Endodermal cell (in vitro differentiated cells): ENCODE data around the gene ZBTB8A. TPM values are rescaled to one million over a fixed set of nuclear protein-coding genes. Genes with fewer than 3 reads are reported as not detected.

Source experiments
- DNase-seq: peaks from one replicate; pipeline ENCODE4 v3.0.0-alpha.2; 2017
- H3K27ac ChIP-seq: 2 replicates; pipeline ENCODE4 v1.5.1; 2013; ENCODE audit warnings: mild to moderate bottlenecking, low read depth, low read length, moderate library complexity
- H3K27me3 ChIP-seq: 2 replicates; pipeline ENCODE4 v1.6.1; 2013; ENCODE audit warnings: mild to moderate bottlenecking, low read length, moderate library complexity; ENCODE audit not compliant: insufficient read depth, control insufficient read depth, poor library complexity, severe bottlenecking
- H3K36me3 ChIP-seq: 2 replicates; pipeline ENCODE4 v1.7.0; 2013; ENCODE audit warnings: mild to moderate bottlenecking, low read length, moderate library complexity; ENCODE audit not compliant: control insufficient read depth, insufficient read depth
- H3K4me1 ChIP-seq: one replicate; pipeline ENCODE4 v1.7.0; 2013; ENCODE audit warnings: low read length; ENCODE audit not compliant: control insufficient read depth, insufficient read depth
- H3K4me3 ChIP-seq: 2 replicates; pipeline ENCODE4 v1.5.1; 2013; ENCODE audit warnings: mild to moderate bottlenecking, low read length, moderate library complexity
- H3K9ac ChIP-seq: 2 replicates; pipeline ENCODE4 v1.6.1; 2013; ENCODE audit warnings: mild to moderate bottlenecking, low read length, moderate library complexity; ENCODE audit not compliant: poor library complexity, severe bottlenecking; ENCODE audit errors: extremely low read depth
- H3K9me3 ChIP-seq: 2 replicates; pipeline ENCODE4 v1.6.1; 2013; ENCODE audit warnings: mild to moderate bottlenecking, low read length, moderate library complexity; ENCODE audit not compliant: control insufficient read depth
- H3K27ac Mint-ChIP-seq: 2 replicates; pipeline ENCODE4 v1.8.0; 2020; ENCODE audit warnings: mixed read lengths
- H3K27me3 Mint-ChIP-seq: 2 replicates; pipeline ENCODE4 v1.8.0; 2021; ENCODE audit warnings: mild to moderate bottlenecking, mixed read lengths; ENCODE audit not compliant: insufficient read depth
- H3K36me3 Mint-ChIP-seq: 2 replicates; pipeline ENCODE4 v1.8.0; 2020; ENCODE audit warnings: low read depth, mixed read lengths
- H3K4me1 Mint-ChIP-seq: 2 replicates; pipeline ENCODE4 v1.8.0; 2020; ENCODE audit warnings: mixed read lengths
- H3K4me3 Mint-ChIP-seq: 2 replicates; pipeline ENCODE4 v1.8.0; 2020; ENCODE audit warnings: mild to moderate bottlenecking, moderate library complexity, mixed read lengths
- H3K9me3 Mint-ChIP-seq: 2 replicates; pipeline ENCODE4 v1.8.0; 2020; ENCODE audit warnings: mild to moderate bottlenecking, mixed read lengths
- CTCF ChIP-seq: fragments of 200-600 bp; sonication (generic); conservative IDR thresholded peaks from 2 replicates; pipeline ENCODE4 v1.5.0; 2021; ENCODE audit warnings: antibody characterized with exemption, mild to moderate bottlenecking
- WGBS, 2 experiments: methylation state at CpG; one replicate each; pipeline versions ENCODE4 v1.1.5 to v1.1.7; 2013; ENCODE audit warnings: missing lambda C conversion rate in 2 of 2, mixed read lengths in 1 of 2; ENCODE audit not compliant: insufficient coverage in 1 of 2, insufficient read length in 1 of 2; 5-methylcytosine and 5-hydroxymethylcytosine counted together
- total RNA-seq, 2 donors: library from RNA; stranded (reverse); fragmentation: NEBNext Ultra II Directional in 1 of 2; extraction: Animal tissue kit (Norgen Biotek cat#: 25700) in 1 of 2; gene quantifications; 2 replicates in 1 of 2; 3 replicates in 1 of 2; pipeline ENCODE4 v1.2.1, GENCODE V29; 2021

The ZBTB8A gene
- total RNA-seq, 2 donors from 2014 or later: 22.6 to 25.3 TPM

DNA sequence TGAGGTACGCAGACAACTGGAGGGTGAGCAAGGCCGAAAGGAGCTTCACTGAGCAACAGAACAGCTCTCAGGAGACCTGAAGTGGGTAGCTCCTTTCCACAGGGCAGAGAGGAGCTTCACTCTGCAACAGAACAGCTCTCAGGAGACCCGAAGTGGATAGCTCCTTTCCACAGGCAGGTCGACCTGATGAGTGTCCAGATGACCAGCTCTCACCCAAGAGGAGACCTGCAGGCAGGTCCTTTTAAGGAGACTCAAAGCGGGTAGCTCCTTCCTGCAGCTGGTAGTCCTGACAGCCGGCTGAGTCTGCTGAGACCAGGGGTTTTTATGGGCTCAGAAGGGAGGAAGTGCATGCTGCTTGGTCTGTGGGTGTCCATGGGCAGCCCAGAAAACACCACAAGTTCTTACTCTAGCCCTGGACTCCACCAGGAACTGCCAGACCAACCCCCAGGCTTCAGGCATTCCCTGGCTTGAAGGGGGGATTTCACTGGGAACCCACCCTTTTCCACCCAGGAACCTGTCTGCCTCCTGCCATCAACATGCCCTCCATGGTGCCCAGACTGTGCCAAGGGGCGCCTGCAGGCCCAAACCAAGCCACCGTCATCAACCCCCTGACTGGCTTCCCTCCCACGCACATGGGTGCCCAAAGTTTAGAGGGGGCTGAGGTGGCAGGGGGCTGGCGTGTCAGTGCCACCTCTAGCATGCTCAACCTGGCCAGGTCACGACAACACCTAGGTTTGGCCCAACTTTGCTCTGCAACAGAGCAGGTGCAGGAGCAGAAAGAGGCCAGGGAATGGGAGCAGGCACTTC is 67.5 kb downstream of the ZBTB8A start:
- Histone ChIP-seq H3K27me3 (no peaks in the 10 kb centered on the region), H3K4me3 (no peak overlapping the region), H3K4me1 (no peaks in the 10 kb centered on the region), H3K27ac (no peak overlapping the region), H3K36me3 (peaks cover 11% of the 10 kb centered on the region), H3K9ac (no peak overlapping the region), H3K9me3 (no peaks in the 10 kb centered on the region)
- H3K36me3 Mint-ChIP-seq: peaks cover 24% of the 10 kb centered on the region
- no peak overlapping the region for H3K27ac Mint-ChIP-seq
- DNase-seq: no peak
- H3K27me3 Mint-ChIP-seq: no peaks in the 10 kb centered on the region
- no peak overlapping the region for H3K4me3 Mint-ChIP-seq
- H3K9me3 Mint-ChIP-seq: no peaks in the 10 kb centered on the region
- WGBS, 2 experiments: 90 to 92% methylated on average over 9 to 11 of the region's 11 CpGs
- no peak for TF ChIP-seq CTCF
- no peaks in the 10 kb centered on the region for H3K4me1 Mint-ChIP-seq

GRCh38 chr1:32609180-32609579 is 70.0 kb downstream of the ZBTB8A start:
- no peak overlapping the region for H3K4me3 Mint-ChIP-seq
- no peak overlapping the region for H3K27ac Mint-ChIP-seq
- Histone ChIP-seq H3K9me3 (no peaks in the 10 kb centered on the region), H3K36me3 (peaks cover 3% of the 10 kb centered on the region), H3K4me1 (no peaks in the 10 kb centered on the region), H3K9ac (no peak overlapping the region), H3K27me3 (no peaks in the 10 kb centered on the region), H3K4me3 (no peak overlapping the region), H3K27ac (no peak overlapping the region)
- DNase-seq: no peak
- no peaks in the 10 kb centered on the region for H3K9me3 Mint-ChIP-seq
- no peak for TF ChIP-seq CTCF
- H3K27me3 Mint-ChIP-seq: no peaks in the 10 kb centered on the region
- peaks cover 14% of the 10 kb centered on the region for H3K36me3 Mint-ChIP-seq
- peaks cover 8% of the 10 kb centered on the region for H3K4me1 Mint-ChIP-seq
- WGBS, 2 experiments: 96% methylated on average over 2 to 3 of the region's 4 CpGs

DNA sequence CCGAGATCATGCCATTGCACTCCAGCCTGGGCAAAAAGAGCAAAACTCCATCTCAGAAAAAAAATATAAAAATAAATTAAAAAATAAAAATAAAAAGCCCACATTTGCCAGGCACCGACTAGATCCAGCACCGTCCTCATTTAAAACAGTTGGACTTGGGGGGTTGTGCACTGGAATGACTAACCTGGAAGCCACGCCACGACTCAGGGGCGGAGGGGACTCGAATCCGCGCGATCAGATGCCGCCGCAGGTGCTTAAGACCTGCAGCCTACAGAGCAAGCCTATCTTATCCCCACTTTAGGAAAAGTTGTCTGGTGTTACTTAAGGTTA is 72.6 kb downstream of the ZBTB8A start:
- no peak for TF ChIP-seq CTCF
- H3K36me3 Mint-ChIP-seq: peaks cover 3% of the 10 kb centered on the region
- peaks cover 8% of the 10 kb centered on the region for H3K4me1 Mint-ChIP-seq
- Histone ChIP-seq H3K27ac (no peak overlapping the region), H3K9me3 (no peaks in the 10 kb centered on the region), H3K4me1 (no peaks in the 10 kb centered on the region), H3K9ac (no peak overlapping the region), H3K27me3 (no peaks in the 10 kb centered on the region), H3K4me3 (peak overlapping the region; percentile 69), H3K36me3 (no peaks in the 10 kb centered on the region)
- H3K4me3 Mint-ChIP-seq: peak overlapping the region; percentile 65
- no peaks in the 10 kb centered on the region for H3K27me3 Mint-ChIP-seq
- no peak for DNase-seq
- peak overlapping the region; percentile 82 for H3K27ac Mint-ChIP-seq
- no peaks in the 10 kb centered on the region for H3K9me3 Mint-ChIP-seq
- 54 to 83% methylated on average over 3 to 11 of the region's 12 CpGs for WGBS, 2 experiments
